SIG-M5 treated with dmso at 0.1 percent for 504 hours (cell line): Measurements from ENCODE around the gene RILP.

Source experiments
- DNase-seq: peaks from one replicate; lab custom pipeline; 2025; ENCODE audit not compliant: unreplicated experiment; lab: John Stamatoyannopoulos, UW

RILP gene

GRCh38 chr17:1605681-1606351, 43.9 kb downstream of the RILP start:
- no peak for DNase-seq

DNA sequence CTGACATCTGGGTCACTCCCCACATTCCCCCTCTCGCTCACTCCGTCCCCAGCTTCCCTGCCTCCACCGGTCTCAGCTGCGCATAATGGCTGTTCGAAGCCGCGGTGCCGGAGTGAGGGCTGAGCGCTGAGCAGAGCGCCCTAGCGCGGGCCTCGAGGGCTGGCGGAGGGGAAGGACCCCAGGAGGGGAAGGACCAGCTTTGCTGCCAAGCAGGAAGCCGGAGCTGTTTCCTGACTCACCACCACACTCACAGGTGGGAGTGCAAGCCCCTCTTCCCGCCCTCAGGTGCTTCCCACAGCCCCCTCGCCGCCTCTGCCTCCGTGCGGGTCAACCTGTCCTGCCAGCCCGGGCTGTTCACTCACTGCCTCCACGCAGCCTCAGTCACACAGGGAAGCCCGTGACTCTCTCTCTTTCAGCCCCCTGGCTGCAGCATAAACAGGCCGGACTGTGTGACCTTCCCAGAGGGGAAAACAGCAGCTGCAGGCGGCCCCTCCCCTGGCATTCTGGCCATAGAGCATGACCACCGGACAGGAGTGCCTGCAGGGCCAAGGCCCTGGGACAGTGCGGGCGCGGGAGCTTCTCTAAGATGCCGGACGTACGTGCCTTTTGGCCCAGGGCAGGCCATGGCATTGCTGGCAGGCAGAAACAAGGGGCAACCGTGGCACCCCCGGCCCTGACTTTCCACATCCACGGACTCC, 44.7 kb downstream of the RILP start:
- DNase-seq, result no peak

GRCh38 chr17:1601571-1601970, 48.1 kb downstream of the RILP start:
- DNase-seq, result no peak

DNA sequence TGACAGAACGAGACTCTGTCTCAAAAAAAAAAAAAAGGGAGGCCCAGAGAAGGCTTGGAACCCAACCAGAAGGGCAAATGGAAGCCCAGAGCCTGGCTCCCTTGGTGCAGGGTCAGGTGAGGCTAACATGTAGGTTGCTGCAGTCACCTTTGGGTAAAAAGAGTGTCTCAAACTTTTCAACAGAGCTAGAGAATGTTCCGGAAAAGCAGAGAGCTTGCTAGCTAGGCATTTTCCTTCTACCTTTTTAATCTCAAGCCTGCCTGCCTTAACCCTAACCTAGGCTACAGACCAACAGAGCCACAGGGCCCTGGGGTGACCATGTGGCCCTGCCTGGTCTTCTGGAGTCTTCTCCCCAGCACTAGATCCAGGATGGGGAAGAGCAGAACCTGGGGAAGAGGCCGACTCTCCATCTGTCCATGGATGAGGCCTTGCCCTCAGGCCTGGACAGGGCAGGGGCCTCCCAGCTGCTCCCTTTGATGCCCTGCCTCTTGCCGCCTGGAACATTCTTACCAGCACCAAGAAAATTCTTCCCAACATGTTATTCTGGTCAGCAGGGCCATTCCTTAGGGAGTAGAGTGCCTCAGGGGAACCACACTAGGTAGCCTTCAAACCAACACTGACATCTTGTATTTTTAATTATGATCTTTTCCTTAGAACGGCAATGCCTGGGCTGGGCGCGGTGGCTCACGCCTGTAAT, 51.1 kb downstream of the RILP start:
- DNase-seq, result no peak

- peak; percentile 1 for DNase-seq
These were observed 51.8 kb downstream of the RILP start for GRCh38 chr17:1597861-1598342.
